ENCODE results near the gene ANKS1B.
"Not testable (repeated sequence)": the region's sequence is repeated elsewhere in the genome, so short reads cannot be mapped to it uniquely, and the experiment has no call there.

The ANKS1B gene

GRCh38 chr12:99250091-99250490 is 734.6 kb downstream of the ANKS1B start:
- no peak for DNase-seq

GRCh38 chr12:99249543-99249942 is 735.2 kb downstream of the ANKS1B start:
- no peak for DNase-seq

- not testable (repeated sequence) for DNase-seq
These were observed 746.7 kb downstream of the ANKS1B start for GRCh38 chr12:99237907-99238538.

DNA sequence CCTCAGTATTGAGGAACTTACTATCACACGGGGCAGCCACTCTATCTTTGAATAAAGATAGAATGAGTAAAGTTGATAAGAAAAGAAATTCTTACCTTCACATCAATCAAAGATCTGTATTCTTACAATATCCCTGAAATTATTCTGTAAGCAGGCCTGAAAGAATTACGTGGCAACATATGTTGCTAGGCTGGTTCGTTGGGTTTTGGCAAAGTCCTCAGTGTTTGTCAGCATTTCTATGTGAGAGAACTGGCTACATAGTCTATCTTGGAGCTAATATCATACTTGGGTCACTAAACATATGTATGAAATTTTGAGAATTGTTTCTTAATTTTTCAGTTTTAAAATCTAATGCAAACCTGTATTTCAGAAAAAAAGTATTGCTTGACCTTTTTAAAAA is 749.4 kb downstream of the ANKS1B start:
- no peak for DNase-seq

GRCh38 chr12:99234702-99235101 is 750.0 kb downstream of the ANKS1B start:
- DNase-seq, result no peak

- DNase-seq, result no peak
These were observed 752.4 kb downstream of the ANKS1B start for GRCh38 chr12:99232324-99232723.

DNA sequence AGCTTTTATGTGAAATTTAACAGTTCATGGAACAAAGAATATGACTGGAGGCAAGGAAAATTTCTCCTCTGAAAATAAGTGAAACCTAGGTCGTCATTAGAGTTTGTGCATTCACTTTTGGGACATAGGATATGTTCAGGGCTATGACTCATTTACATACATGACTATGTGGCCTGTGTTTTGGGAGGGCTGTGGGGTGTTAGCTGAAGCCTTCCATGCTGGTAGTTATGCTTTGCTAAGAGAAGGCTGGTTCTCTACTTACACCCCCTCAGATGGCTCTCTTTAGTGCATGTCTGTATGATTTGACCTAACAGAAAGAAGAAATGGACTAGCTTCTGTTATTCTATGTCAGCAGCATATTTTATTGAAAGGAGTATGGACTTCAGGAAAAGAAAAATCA is 753.7 kb downstream of the ANKS1B start:
- no peak for DNase-seq

DNA sequence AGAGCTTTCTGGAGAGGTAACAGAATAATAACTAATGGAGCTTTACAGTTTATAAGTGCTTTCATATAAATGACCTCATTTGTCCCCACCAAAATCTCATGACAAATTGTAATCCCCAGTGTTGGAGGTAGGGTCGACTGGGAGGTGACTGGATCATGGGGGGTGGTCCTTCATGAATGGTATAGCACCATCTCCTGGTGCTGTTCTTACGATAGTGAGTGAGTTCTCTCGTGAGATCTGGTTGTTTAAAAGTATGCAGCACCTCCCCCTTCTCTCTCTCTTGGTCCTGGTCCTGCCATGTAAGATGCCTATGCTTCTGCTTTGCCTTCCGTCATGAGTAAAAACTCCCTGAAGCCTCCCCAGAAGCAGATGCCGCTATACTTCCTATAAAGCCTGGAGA is 760.5 kb downstream of the ANKS1B start:
- DNase-seq, result no peak

DNA sequence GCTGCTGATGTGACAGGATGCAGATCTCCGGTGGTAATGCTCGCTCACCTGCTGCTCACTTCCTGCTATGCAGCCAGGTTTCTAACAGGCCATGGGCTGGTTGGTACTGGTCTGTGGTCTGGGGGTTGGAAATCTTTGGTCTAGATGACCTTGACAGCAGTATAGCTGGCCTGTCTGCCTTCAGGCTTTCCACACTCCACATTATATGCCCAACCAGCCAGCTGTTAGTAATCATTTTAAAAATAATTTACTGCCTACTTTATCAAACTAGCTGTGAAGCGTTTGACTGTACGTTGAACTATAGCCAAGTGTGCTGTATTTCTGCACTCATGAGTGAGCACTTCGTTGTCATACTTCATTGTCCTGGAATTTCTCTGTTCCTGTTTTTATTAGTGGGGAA is 761.2 kb downstream of the ANKS1B start:
- DNase-seq, result no peak

GRCh38 chr12:99213047-99213446 is 771.7 kb downstream of the ANKS1B start:
- DNase-seq, result no peak

GRCh38 chr12:99212275-99212674 is 772.5 kb downstream of the ANKS1B start:
- no peak for DNase-seq

DNA sequence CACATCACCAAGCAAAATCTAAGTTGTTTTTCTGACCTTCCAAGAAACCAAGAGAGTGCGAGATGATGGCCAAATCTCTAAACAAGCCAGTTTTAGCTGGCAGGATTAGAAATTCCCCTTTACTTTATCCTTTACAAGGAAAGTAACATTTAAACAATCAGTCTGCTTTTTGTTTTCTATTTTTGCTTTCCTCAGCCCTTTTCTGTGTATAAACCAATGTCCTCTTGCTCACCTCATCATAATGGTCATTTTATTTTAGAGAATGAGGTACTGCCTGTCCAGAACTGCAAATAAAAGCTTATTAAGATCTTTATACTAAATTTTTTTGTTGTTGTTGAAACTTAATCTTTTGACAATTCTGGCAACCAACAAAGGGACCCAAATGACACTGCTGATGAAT is 779.6 kb downstream of the ANKS1B start:
- DNase-seq, result no peak

GRCh38 chr12:99201906-99202645 is 782.7 kb downstream of the ANKS1B start:
- DNase-seq, result no peak

GRCh38 chr12:99200711-99201384 is 783.9 kb downstream of the ANKS1B start:
- no peak for DNase-seq

- no peak for DNase-seq
These were observed 789.3 kb downstream of the ANKS1B start for GRCh38 chr12:99195474-99195873.

DNA sequence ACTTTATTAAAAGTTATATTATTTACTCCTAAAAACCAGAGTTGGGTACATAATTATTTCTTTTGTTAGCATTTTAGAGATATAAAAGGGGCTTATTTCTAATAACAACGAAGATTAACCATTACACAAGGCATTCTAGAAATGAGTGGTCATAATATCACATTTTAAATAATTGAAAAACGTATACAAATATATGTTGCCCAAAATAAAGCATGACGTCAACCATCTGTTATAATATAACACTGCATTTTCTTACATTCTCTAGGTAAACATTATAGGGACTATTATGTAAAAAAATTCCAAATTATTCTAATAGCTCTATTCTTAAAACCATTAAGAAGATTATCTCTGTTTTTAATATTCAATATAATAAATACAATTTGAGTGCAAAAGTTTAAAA is 792.2 kb downstream of the ANKS1B start:
- no peak for DNase-seq

DNA sequence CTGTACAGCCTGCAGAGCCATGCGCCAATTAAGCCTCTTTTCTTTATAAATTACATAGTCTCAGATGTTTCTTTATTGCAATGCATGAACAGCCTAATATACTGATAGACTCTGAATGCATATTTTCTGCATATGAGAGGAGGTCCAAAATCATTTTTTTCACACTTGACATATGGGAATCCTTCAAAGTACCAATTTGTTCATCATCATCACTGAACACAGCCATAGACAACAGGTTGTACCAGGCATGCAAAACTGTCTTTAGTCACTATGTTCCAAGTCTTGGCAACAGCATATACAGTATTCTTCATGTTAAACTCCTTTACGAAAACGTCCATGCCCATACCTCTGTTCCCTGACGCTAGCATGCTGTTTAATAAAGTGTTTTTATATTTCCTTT is 807.9 kb downstream of the ANKS1B start:
- DNase-seq, result no peak

GRCh38 chr12:99170461-99170860 is 814.3 kb downstream of the ANKS1B start:
- no peak for DNase-seq

DNA sequence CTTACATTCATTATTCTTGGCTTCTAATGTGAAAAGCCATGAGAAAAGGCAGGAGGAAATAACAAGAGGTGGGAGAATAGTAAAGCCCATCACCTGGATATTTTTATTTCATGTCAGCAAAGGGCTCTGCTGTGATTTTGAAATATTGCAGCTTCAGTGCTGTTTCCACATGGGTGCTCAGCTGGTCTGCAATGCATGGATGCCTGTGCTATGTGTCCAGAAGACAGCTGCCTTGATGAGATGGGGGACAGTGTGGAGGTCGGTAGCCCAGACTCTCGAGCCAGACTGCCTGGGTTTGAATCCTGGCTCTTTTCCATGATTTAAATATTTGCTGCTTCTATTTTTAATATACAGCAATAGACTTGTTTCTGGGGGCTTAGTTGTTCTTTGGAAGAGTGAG is 814.7 kb downstream of the ANKS1B start:
- DNase-seq, result no peak

- no peak for DNase-seq
These were observed 826.8 kb downstream of the ANKS1B start for GRCh38 chr12:99157946-99158345.

DNA sequence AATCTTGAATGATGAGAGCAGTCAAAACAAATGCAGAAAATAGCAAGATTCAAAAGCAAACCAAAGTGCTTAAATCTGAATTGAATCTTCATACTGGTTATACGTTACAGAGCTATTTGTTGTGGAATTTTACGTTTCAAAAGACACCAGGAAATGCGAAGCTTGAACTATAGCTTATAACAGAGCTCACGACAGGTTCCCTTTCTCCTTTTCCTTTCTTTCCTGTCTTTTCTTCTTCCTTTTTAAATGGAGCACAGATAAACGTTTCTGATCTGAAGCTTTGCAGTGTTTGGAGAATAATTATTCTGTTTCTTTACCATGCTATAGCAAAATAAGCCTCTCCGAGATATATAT is 829.8 kb downstream of the ANKS1B start:
- DNase-seq, result no peak

DNA sequence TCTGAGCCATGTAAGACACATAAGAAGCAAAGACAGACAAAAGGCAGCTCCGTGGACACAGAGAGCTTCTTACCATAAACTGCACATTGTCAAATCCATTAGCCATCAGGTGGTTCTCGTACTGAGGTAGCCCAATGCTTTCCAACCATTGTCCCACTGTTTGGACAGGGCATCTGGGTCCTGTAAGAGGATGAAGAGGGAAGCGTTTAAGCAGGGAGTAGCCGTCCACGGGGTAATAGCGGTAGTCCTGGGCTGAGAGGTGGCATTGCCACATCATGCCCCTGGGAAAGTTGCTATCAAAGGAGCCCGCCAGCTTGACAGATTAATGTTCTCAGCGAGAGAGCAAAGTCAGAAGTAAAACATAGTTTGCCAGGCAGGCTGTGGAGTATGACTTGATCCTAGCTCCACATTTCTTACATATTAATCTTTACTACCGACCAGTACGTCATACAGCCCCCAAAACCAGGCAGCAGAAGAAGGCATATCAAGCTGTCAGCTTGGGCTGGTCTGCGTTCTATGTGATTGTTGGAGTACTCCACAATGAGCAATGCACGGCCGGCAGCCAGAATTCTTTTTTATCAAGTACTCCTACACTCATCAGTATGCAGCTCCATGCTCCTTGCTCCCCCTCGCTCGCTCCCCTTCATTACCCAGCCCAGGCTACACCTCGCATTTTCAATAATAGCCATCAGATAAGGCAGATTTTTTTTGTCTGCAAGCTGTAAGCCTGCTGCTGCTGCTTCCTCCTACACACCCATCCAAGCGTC is 830.3 kb downstream of the ANKS1B start:
- no peak for DNase-seq

- DNase-seq, result no peak
These were observed 831.4 kb downstream of the ANKS1B start for GRCh38 chr12:99153293-99153692.

GRCh38 chr12:99152337-99152736 is 832.4 kb downstream of the ANKS1B start:
- no peak for DNase-seq
